Activated naive CD8-positive, alpha-beta T cell (primary cell): ENCODE data around the gene VAPB.

Experiments
- H3K27ac Mint-ChIP-seq: one replicate; pipeline ENCODE4 v1.8.0; 2021; ENCODE audit warnings: mixed read lengths
- H3K27me3 Mint-ChIP-seq: one replicate; pipeline ENCODE4 v1.8.0; 2021; ENCODE audit warnings: mixed read lengths
- H3K36me3 Mint-ChIP-seq: one replicate; pipeline ENCODE4 v1.8.0; 2021; ENCODE audit warnings: mixed read lengths
- H3K4me1 Mint-ChIP-seq: one replicate; pipeline ENCODE4 v1.8.0; 2021; ENCODE audit warnings: low read depth, mixed read lengths
- H3K4me3 Mint-ChIP-seq: one replicate; pipeline ENCODE4 v1.8.0; 2021; ENCODE audit warnings: mild to moderate bottlenecking, mixed read lengths
- H3K9me3 Mint-ChIP-seq: one replicate; pipeline ENCODE4 v1.8.0; 2021; ENCODE audit warnings: low read depth, mixed read lengths

The VAPB gene

GRCh38 chr20:58392286-58392685 is 3.3 kb downstream of the VAPB start:
- Mint-ChIP-seq H3K27me3 (no peaks in the 10 kb centered on the region), H3K36me3 (peaks cover 9% of the 10 kb centered on the region), H3K4me1 (peaks cover 75% of the 10 kb centered on the region), H3K9me3 (no peaks in the 10 kb centered on the region), H3K4me3 (peak overlapping the region; percentile 98), H3K27ac (peak overlapping the region; percentile 94)

GRCh38 chr20:58393299-58393698 is 4.3 kb downstream of the VAPB start:
- Mint-ChIP-seq H3K4me3 (peak overlapping the region; percentile 73), H3K9me3 (no peaks in the 10 kb centered on the region), H3K27ac (peak overlapping the region; percentile 86), H3K4me1 (peaks cover 81% of the 10 kb centered on the region), H3K27me3 (no peaks in the 10 kb centered on the region), H3K36me3 (peaks cover 11% of the 10 kb centered on the region)

- H3K27ac Mint-ChIP-seq = no peak overlapping the region
- peaks cover 89% of the 10 kb centered on the region for H3K4me1 Mint-ChIP-seq
- H3K4me3 Mint-ChIP-seq = no peak overlapping the region
- H3K36me3 Mint-ChIP-seq = peaks cover 11% of the 10 kb centered on the region
- no peaks in the 10 kb centered on the region for H3K9me3 Mint-ChIP-seq
- H3K27me3 Mint-ChIP-seq = no peaks in the 10 kb centered on the region
Measured at GRCh38 chr20:58394801-58395200, 5.8 kb downstream of the VAPB start.

GRCh38 chr20:58395604-58396003 is 6.6 kb downstream of the VAPB start:
- Mint-ChIP-seq H3K4me1 (peaks cover 90% of the 10 kb centered on the region), H3K27ac (peak overlapping the region; percentile 41)

GRCh38 chr20:58397429-58397828 is 8.4 kb downstream of the VAPB start:
- Mint-ChIP-seq H3K27ac (no peak overlapping the region), H3K9me3 (no peaks in the 10 kb centered on the region), H3K4me3 (no peak overlapping the region), H3K36me3 (peaks cover 7% of the 10 kb centered on the region), H3K4me1 (peaks cover 76% of the 10 kb centered on the region), H3K27me3 (no peaks in the 10 kb centered on the region)

More at GRCh38 chr20:58395604-58396003, 6.6 kb downstream of the VAPB start:
- peak overlapping the region; percentile 38 for H3K4me3 Mint-ChIP-seq
- no peaks in the 10 kb centered on the region for H3K27me3 Mint-ChIP-seq
- no peaks in the 10 kb centered on the region for H3K9me3 Mint-ChIP-seq
- H3K36me3 Mint-ChIP-seq = peaks cover 10% of the 10 kb centered on the region

DNA sequence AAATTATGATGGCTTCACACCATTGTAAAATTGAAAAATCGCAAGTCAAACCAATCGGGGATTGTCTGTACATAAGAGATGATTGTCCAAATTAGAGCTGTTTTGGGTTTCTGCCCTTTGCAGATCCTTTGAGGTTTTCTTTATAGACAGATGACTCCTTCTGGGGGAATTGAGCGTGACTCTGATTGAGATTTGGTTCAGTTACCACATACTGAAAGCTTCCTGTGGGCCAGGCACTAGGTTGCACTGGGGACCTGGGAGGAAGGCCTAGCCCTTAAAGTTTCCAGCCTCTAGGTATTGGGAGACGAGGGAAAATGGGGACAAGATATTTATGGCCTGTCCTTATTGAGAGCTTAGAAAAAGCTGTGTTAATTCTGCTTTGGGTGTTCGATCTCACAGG is 9.2 kb downstream of the VAPB start:
- H3K4me3 Mint-ChIP-seq = peak overlapping the region; percentile 30
- no peaks in the 10 kb centered on the region for H3K27me3 Mint-ChIP-seq
- no peaks in the 10 kb centered on the region for H3K9me3 Mint-ChIP-seq
- peak overlapping the region; percentile 55 for H3K27ac Mint-ChIP-seq
- peaks cover 6% of the 10 kb centered on the region for H3K36me3 Mint-ChIP-seq
- peaks cover 68% of the 10 kb centered on the region for H3K4me1 Mint-ChIP-seq

DNA sequence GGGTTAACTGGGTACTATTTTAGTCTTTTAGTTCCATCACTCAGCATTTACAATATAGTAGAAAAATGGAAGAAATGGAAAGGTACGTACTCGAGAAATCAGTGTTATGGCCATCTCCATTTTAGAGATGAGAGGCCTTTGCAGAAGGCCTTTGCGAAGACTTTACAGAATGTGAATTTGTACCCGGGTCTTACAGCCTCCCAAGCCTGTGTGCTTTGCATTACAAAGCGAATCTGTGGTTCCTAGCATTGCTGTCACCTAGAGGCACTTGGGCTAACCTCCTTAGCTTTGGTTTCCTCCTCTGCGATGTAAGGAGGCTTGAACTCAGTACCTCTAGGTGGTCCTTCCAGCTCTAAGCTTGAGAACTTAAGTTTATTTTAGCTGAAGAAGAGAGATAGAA is 10.9 kb downstream of the VAPB start:
- Mint-ChIP-seq H3K27me3 (no peaks in the 10 kb centered on the region), H3K9me3 (no peaks in the 10 kb centered on the region), H3K36me3 (peaks cover 3% of the 10 kb centered on the region), H3K4me3 (no peak overlapping the region), H3K4me1 (peaks cover 54% of the 10 kb centered on the region), H3K27ac (peak overlapping the region; percentile 47)

DNA sequence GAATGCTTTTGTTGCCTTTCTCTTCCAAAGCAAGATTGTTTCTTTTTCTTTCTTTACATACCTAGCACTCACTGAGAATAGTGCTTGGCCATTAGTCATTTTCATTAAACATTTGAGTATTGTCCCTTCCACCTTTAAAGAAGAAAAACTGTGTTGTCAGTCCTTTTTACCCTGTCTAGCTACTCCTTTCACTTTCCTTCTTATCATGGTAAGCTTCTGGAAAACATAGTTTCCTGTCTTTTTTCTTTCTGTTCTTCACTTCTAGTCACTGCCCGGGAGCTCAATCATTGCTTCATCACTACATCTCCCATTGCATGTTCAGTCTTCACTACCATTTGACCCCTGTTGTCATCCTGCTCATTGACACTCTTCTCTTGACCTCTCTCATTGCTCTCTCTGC is 12.1 kb downstream of the VAPB start:
- H3K27me3 Mint-ChIP-seq = no peaks in the 10 kb centered on the region
- no peaks in the 10 kb centered on the region for H3K9me3 Mint-ChIP-seq
- no peak overlapping the region for H3K4me3 Mint-ChIP-seq
- peaks cover 3% of the 10 kb centered on the region for H3K36me3 Mint-ChIP-seq
- no peak overlapping the region for H3K27ac Mint-ChIP-seq
- peaks cover 42% of the 10 kb centered on the region for H3K4me1 Mint-ChIP-seq

DNA sequence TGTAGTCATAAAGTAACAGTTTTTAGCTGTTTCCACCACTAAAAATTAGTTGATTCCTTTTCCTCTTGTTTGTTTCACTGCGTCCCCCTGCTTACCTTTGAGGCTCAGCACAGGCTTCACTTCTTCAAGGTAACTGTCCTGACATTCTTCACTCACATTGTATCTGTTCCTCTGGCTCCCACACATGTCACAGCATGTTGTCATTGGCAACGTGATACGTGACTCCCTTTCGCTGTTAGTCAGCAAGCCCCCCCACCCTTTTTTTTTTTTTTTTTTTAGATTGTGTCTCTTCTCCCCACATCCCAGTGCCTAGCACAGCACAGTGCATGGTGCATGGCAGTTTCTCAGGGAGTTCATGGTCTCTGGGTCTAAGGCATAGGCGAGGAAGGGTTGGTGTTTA is 13.3 kb downstream of the VAPB start:
- peaks cover 3% of the 10 kb centered on the region for H3K36me3 Mint-ChIP-seq
- no peak overlapping the region for H3K4me3 Mint-ChIP-seq
- no peak overlapping the region for H3K27ac Mint-ChIP-seq
- H3K27me3 Mint-ChIP-seq = no peaks in the 10 kb centered on the region
- peaks cover 33% of the 10 kb centered on the region for H3K4me1 Mint-ChIP-seq
- no peaks in the 10 kb centered on the region for H3K9me3 Mint-ChIP-seq

DNA sequence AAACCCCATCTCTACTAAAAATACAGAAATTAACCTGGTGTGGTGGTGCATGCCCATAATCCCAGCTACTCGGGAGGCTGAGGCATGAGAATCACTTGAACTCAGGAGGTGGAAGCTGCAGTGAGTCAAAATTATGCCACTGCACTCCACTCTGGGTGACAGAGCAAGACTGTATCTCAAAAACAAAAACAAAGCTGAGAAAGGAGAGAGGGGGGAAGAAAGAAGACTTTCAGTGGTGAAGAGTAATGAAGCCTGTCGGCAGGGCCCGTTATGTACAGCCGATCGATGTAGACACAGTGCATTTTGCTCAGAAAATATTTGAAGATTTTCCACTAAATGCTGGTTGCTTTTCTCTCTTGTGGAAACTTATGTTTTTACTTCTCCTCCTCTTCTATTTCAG is 13.8 kb downstream of the VAPB start:
- Mint-ChIP-seq H3K9me3 (no peaks in the 10 kb centered on the region), H3K4me3 (no peak overlapping the region), H3K27ac (no peak overlapping the region), H3K36me3 (peaks cover 3% of the 10 kb centered on the region), H3K4me1 (peaks cover 33% of the 10 kb centered on the region), H3K27me3 (no peaks in the 10 kb centered on the region)

DNA sequence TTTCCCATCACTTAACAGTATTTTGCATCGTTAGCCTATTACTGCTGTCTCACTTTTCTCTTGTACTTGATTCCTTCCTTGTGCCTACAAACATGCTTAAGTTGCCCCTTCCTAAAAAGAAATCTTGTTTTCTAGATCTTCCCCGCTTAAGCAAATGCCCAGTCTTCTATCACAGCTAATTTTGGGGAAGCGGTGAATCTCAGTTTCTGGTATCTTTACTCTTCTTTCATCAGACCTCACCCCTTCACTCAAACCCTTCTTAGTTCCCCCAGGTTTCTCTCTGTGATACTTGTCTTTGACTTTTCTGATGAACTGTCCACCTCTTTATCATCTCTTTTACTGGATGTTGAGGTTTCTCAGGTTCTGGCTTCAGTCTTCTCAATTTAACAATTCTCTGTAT is 14.2 kb downstream of the VAPB start:
- Mint-ChIP-seq H3K4me3 (no peak overlapping the region), H3K27ac (no peak overlapping the region), H3K4me1 (peaks cover 33% of the 10 kb centered on the region), H3K27me3 (no peaks in the 10 kb centered on the region), H3K36me3 (peaks cover 2% of the 10 kb centered on the region), H3K9me3 (no peaks in the 10 kb centered on the region)

GRCh38 chr20:58405504-58406291 is 16.7 kb downstream of the VAPB start:
- Mint-ChIP-seq H3K27ac (no peak overlapping the region), H3K4me3 (no peak overlapping the region), H3K9me3 (no peaks in the 10 kb centered on the region), H3K27me3 (no peaks in the 10 kb centered on the region), H3K4me1 (peaks cover 32% of the 10 kb centered on the region), H3K36me3 (no peaks in the 10 kb centered on the region)

DNA sequence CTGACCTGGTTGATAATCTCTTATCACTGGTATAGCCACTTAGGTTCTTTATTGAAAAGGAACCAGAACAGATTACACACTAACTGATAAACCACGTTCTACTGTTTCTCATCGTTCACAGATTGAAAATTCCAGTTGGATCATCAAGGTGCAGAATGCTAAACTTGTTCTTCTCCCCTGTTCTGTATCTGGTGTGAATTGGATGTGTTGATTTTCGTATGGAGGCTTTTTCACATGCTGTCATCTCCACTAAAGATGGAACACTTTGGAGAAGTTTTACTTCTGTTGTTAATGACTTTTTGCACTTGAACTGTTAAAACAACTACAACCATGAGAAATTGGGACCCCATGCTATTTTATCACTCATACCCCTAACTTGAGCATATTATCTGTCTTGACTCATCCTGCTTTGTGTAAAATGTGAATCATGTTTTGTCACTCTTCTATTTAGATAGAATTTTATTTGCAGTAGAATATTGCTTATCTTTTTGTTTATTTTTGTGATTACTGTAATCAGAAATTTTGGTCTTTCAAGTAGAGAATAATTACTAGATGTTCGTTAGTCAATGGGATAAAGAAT is 17.5 kb downstream of the VAPB start:
- no peaks in the 10 kb centered on the region for H3K9me3 Mint-ChIP-seq
- no peak overlapping the region for H3K4me3 Mint-ChIP-seq
- no peaks in the 10 kb centered on the region for H3K27me3 Mint-ChIP-seq
- no peaks in the 10 kb centered on the region for H3K36me3 Mint-ChIP-seq
- H3K4me1 Mint-ChIP-seq = peaks cover 34% of the 10 kb centered on the region
- peak overlapping the region; percentile 64 for H3K27ac Mint-ChIP-seq

DNA sequence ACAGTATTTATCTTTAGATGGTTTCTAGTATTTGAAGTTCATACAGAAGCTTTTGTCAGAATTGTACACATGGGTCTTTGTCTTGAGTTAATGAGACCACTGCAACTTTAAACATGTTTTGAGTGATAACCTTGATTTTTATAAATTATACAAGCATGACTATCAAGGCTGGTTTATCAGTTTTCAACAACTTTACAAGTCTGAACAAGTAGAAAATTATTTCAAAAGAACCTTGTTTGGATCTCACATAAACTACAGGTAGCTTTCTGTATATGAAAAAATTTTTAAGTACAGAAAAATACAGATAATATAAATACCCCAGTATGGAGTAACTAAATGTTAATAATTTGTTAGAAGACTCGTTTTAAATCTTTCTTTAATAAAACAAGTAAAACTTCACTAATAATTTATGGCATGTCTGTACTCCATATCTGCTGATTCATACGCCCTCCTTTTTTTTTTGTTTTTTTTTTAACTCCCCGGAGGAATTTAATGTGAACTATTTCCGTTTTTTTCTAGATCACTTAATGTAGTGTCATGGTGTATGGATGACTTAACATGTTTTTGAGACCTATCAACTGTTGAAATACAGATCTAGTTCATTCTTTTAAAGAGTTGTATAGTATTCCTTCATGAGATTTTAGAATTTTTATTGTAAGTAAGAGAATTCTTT is 18.3 kb downstream of the VAPB start:
- H3K27me3 Mint-ChIP-seq = no peaks in the 10 kb centered on the region
- H3K9me3 Mint-ChIP-seq = no peaks in the 10 kb centered on the region
- H3K4me3 Mint-ChIP-seq = peak overlapping the region; percentile 75
- peaks cover 38% of the 10 kb centered on the region for H3K4me1 Mint-ChIP-seq
- H3K36me3 Mint-ChIP-seq = no peaks in the 10 kb centered on the region
- H3K27ac Mint-ChIP-seq = peak overlapping the region; percentile 89

DNA sequence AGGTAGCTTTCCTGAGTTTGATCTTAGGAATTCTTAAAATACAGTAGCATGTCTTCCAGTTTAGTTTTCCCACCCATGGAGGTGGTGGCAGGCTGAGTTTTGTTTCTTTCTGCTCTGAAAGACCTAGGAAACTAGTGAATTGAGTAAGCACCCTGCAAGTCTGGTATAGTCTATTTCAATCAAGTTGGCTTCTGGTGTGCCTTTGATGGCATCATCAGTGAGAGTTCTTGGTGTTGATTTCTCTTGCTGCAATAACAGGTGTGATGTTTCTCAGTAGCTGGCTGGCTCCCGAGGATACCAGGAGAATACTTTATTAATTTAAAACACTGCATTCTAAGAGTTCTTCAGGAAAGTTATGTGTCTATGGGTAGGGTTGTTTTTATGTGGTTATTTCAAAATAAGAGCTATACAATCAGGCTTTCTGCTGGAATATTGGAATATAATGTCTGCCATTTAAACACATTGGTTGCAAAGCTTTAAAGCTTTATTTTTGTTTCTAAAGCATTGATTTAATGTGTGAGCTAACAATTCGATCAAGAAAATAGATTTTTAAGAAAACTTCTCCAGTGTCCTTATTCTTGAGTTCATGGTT is 19.0 kb downstream of the VAPB start:
- H3K4me1 Mint-ChIP-seq = peaks cover 43% of the 10 kb centered on the region
- no peaks in the 10 kb centered on the region for H3K36me3 Mint-ChIP-seq
- H3K4me3 Mint-ChIP-seq = peak overlapping the region; percentile 75
- H3K9me3 Mint-ChIP-seq = no peaks in the 10 kb centered on the region
- no peaks in the 10 kb centered on the region for H3K27me3 Mint-ChIP-seq
- peak overlapping the region; percentile 89 for H3K27ac Mint-ChIP-seq
